ENCODE measurements around the gene IL27RA. TPM values are rescaled to one million over a fixed set of nuclear protein-coding genes. Genes with fewer than 3 reads are reported as not detected.
"Not testable (repeated sequence)": the region's sequence is repeated elsewhere in the genome, so short reads cannot be mapped to it uniquely, and the experiment has no call there.

Gene IL27RA
- polyA plus RNA-seq, 3 donors, result 6.5 to 7.6 (median 6.5) TPM

GRCh38 chr19:13996928-13997630 lies 34.5 kb upstream of the IL27RA start:
- DNase-seq, result no peak

- no peak for DNase-seq
Measured at GRCh38 chr19:13997631-13997962, 34.0 kb upstream of the IL27RA start.

GRCh38 chr19:13998426-13998825 lies 33.1 kb upstream of the IL27RA start:
- DNase-seq, result no peak

- no peak for DNase-seq
Measured at GRCh38 chr19:13999085-13999484, 32.5 kb upstream of the IL27RA start.

- no peak for DNase-seq
Measured at GRCh38 chr19:14000691-14001375, 30.7 kb upstream of the IL27RA start.

GRCh38 chr19:14002571-14003250 lies 28.9 kb upstream of the IL27RA start:
- DNase-seq, result no peak

- DNase-seq, result no peak
Measured at GRCh38 chr19:14003251-14004055, 28.1 kb upstream of the IL27RA start.

- no peak for DNase-seq
Measured at GRCh38 chr19:14004619-14005348, 26.8 kb upstream of the IL27RA start.

- DNase-seq, result peak; percentile 90
Measured at GRCh38 chr19:14005349-14006084, 26.0 kb upstream of the IL27RA start.

- DNase-seq, result peak; percentile 100
Measured at GRCh38 chr19:14006085-14006765, 25.3 kb upstream of the IL27RA start, which contains the start of gene RFX1. Gene RFX1, minus strand, starts transcription at chr19:14006320. Its CDS starts 12,477 bp downstream, at chr19:13993843.

- no peak for DNase-seq
Measured at GRCh38 chr19:14006766-14007562, 24.6 kb upstream of the IL27RA start.

- no peak for DNase-seq
Measured at GRCh38 chr19:14012378-14012915, 19.1 kb upstream of the IL27RA start.

GRCh38 chr19:14015524-14016035 lies 16.0 kb upstream of the IL27RA start:
- no peak for DNase-seq

- DNase-seq, result no peak
Measured at GRCh38 chr19:14019100-14019499, 12.5 kb upstream of the IL27RA start.

GRCh38 chr19:14019739-14020138 lies 11.8 kb upstream of the IL27RA start:
- DNase-seq, result not testable (repeated sequence)

- no peak for DNase-seq
Measured at GRCh38 chr19:14021474-14021873, 10.1 kb upstream of the IL27RA start.

- DNase-seq, result no peak
Measured at GRCh38 chr19:14022469-14022868, 9.1 kb upstream of the IL27RA start.

- no peak for DNase-seq
Measured at GRCh38 chr19:14023404-14024235, 7.9 kb upstream of the IL27RA start.

Measured in renal pelvis (tissue), 4 donors.